Erythroblast (primary cell): ENCODE measurements around the gene SLC13A3.

Experiments
- GATA1 ChIP-seq: IDR thresholded peaks from 2 replicates; pipeline ENCODE4 v1.6.1; 2011; ENCODE audit warnings: low read depth, mild to moderate bottlenecking, control low read depth, low read length, moderate library complexity
- POLR2A ChIP-seq: IDR thresholded peaks from 2 replicates; pipeline ENCODE4 v1.6.1; 2011; ENCODE audit warnings: mild to moderate bottlenecking, low read length

- TF ChIP-seq POLR2A, result no peak
- no peak for TF ChIP-seq GATA1
Observed at GRCh38 chr20:46558511-46558959, 92.7 kb downstream of the SLC13A3 start.
